ENCODE measurements around the gene ITGB4. TPM values are rescaled to one million over a fixed set of nuclear protein-coding genes. Genes with fewer than 3 reads are reported as not detected.

The ITGB4 gene
- total RNA-seq, 1 donor from 2014 or later, result 0.13 TPM

- DNase-seq (ENCODE audit: low read depth), result no peak
Observed at GRCh38 chr17:75697651-75698291, 23.5 kb upstream of the ITGB4 start.

- peak; percentile 47 for DNase-seq (ENCODE audit: low read depth)
Observed at GRCh38 chr17:75698659-75699058, 22.6 kb upstream of the ITGB4 start.

GRCh38 chr17:75701288-75701687 lies 20.0 kb upstream of the ITGB4 start:
- DNase-seq (ENCODE audit: low read depth), result no peak

GRCh38 chr17:75703191-75703590 lies 18.1 kb upstream of the ITGB4 start:
- no peak for DNase-seq (ENCODE audit: low read depth)

GRCh38 chr17:75703591-75703990 lies 17.7 kb upstream of the ITGB4 start:
- no peak for DNase-seq (ENCODE audit: low read depth)

GRCh38 chr17:75704963-75705875 lies 16.0 kb upstream of the ITGB4 start:
- no peak for DNase-seq (ENCODE audit: low read depth)

- no peak for DNase-seq (ENCODE audit: low read depth)
Observed at GRCh38 chr17:75706042-75706728, 15.1 kb upstream of the ITGB4 start.

GRCh38 chr17:75707079-75707571 lies 14.1 kb upstream of the ITGB4 start:
- DNase-seq (ENCODE audit: low read depth), result no peak

GRCh38 chr17:75712446-75712845 lies 8.8 kb upstream of the ITGB4 start:
- no peak for DNase-seq (ENCODE audit: low read depth)

GRCh38 chr17:75719732-75720131 lies 1.5 kb upstream of the ITGB4 start:
- no peak for DNase-seq (ENCODE audit: low read depth)

- DNase-seq (ENCODE audit: low read depth), result no peak
Observed at GRCh38 chr17:75721463-75722011, 278 bp downstream of the ITGB4 start.

- DNase-seq (ENCODE audit: low read depth), result no peak
Observed at GRCh38 chr17:75722076-75722475, 817 bp downstream of the ITGB4 start.

- no peak for DNase-seq (ENCODE audit: low read depth)
Observed at GRCh38 chr17:75722542-75723095, 1.4 kb downstream of the ITGB4 start.

GRCh38 chr17:75723171-75723930 lies 2.1 kb downstream of the ITGB4 start:
- DNase-seq (ENCODE audit: low read depth), result no peak

- DNase-seq (ENCODE audit: low read depth), result no peak
Observed at GRCh38 chr17:75724016-75725003, 3.1 kb downstream of the ITGB4 start.

GRCh38 chr17:75725504-75725903 lies 4.2 kb downstream of the ITGB4 start:
- DNase-seq (ENCODE audit: low read depth), result no peak

- no peak for DNase-seq (ENCODE audit: low read depth)
Observed at GRCh38 chr17:75727391-75727790, 6.1 kb downstream of the ITGB4 start.

- DNase-seq (ENCODE audit: low read depth), result no peak
Observed at GRCh38 chr17:75729351-75729750, 8.1 kb downstream of the ITGB4 start.

- no peak for DNase-seq (ENCODE audit: low read depth)
Observed at GRCh38 chr17:75730065-75730464, 8.8 kb downstream of the ITGB4 start.

Measured in myocyte (in vitro differentiated cells).